ENCODE data around the gene TWNK.

TWNK gene

GRCh38 chr10:101031128-101031795, 43.9 kb downstream of the TWNK start, which contains the start of the genes PDZD7 and SFXN3 (continued):
- TF ChIP-seq, protein P1, sequence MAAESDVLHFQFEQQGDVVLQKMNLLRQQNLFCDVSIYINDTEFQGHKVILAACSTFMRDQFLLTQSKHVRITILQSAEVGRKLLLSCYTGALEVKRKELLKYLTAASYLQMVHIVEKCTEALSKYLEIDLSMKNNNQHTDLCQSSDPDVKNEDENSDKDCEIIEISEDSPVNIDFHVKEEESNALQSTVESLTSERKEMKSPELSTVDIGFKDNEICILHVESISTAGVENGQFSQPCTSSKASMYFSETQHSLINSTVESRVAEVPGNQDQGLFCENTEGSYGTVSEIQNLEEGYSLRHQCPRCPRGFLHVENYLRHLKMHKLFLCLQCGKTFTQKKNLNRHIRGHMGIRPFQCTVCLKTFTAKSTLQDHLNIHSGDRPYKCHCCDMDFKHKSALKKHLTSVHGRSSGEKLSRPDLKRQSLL (tag by site-specific recombination; IDR thresholded peaks at IDR 0.05): no peak
- TF ChIP-seq SP3 (tag by site-specific recombination; IDR thresholded peaks at IDR 0.05) (peak; percentile 83), ZNF510 (tag by site-specific recombination; IDR thresholded peaks at IDR 0.05; ENCODE audit: insufficient replicate concordance) (no peak), BCL11A (tag by site-specific recombination; IDR thresholded peaks at IDR 0.05; ENCODE audit: low read depth) (no peak), ZSCAN23 (tag by site-specific recombination; IDR thresholded peaks at IDR 0.05) (no peak), ZNF16 (tag by site-specific recombination; IDR thresholded peaks at IDR 0.05; ENCODE audit: low read depth) (no peak), ZFP69B (tag by site-specific recombination; IDR thresholded peaks at IDR 0.05) (no peak), HIC1 (tag by site-specific recombination; IDR thresholded peaks at IDR 0.05) (peak; percentile 66; the same call in 1 of the 2 replicates), ZNF146 (tag by site-specific recombination; IDR thresholded peaks at IDR 0.05) (no peak), ZNF701 (tag by site-specific recombination; IDR thresholded peaks at IDR 0.05) (no peak), ZNF677 (tag by site-specific recombination; IDR thresholded peaks at IDR 0.05) (no peak; the same call in 1 of the 2 replicates), ZBTB48 (tag by site-specific recombination; IDR thresholded peaks at IDR 0.05) (peak; percentile 77), MYNN (tag by site-specific recombination; IDR thresholded peaks at IDR 0.05; ENCODE audit: borderline replicate concordance) (no peak)
- TF ChIP-seq, protein P2, sequence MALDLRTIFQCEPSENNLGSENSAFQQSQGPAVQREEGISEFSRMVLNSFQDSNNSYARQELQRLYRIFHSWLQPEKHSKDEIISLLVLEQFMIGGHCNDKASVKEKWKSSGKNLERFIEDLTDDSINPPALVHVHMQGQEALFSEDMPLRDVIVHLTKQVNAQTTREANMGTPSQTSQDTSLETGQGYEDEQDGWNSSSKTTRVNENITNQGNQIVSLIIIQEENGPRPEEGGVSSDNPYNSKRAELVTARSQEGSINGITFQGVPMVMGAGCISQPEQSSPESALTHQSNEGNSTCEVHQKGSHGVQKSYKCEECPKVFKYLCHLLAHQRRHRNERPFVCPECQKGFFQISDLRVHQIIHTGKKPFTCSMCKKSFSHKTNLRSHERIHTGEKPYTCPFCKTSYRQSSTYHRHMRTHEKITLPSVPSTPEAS (tag by site-specific recombination; IDR thresholded peaks at IDR 0.05): no peak

GRCh38 chr10:101031796-101032636, 44.7 kb downstream of the TWNK start:
- Histone ChIP-seq H3K9me3 (ENCODE audit: control insufficient read depth, insufficient read depth, low read depth, low read length) (no peaks in the 10 kb centered on the region), H3K4me1 (ENCODE audit: control insufficient read depth, insufficient read depth, low read length) (peaks cover 18% of the 10 kb centered on the region), H3K4me3 (ENCODE audit: low read depth, low read length) (peak overlapping the region; percentile 45), H3K36me3 (ENCODE audit: control insufficient read depth in 2 of 2, insufficient read depth in 1 of 2, low read length in 2 of 2) (peaks cover 0 to 11% of the 10 kb centered on the region in 2 experiments; a peak in 1 of 3 replicates), H3K27ac (ENCODE audit: extremely low read depth, low read depth, low read length) (peak overlapping the region; percentile 64; the same call in 1 of the 2 replicates)
- ChIA-PET POLR2A (interaction anchor here (1.3 to 2.6 kb wide), 6 partner anchors 8 to 120 kb away, joined by 3 to 29 read pairs (median 9); partner anchors contain the start of genes KAZALD1 and SLF2), CTCF (interaction anchor here (1.0 to 6.9 kb wide), 9 partner anchors 9 to 113 kb away, joined by 3 to 129 read pairs (median 6); no protein-coding TSS in a partner anchor)
- TF ChIP-seq ZNF302 (tag by site-specific recombination; IDR thresholded peaks at IDR 0.05; ENCODE audit: low read depth) (no peak), GLI4 (tag by site-specific recombination; IDR thresholded peaks at IDR 0.05) (no peak), ZFP41 (tag by site-specific recombination; IDR thresholded peaks at IDR 0.05; ENCODE audit: borderline replicate concordance) (no peak), GFI1B (tag by site-specific recombination; IDR thresholded peaks at IDR 0.05) (no peak), ZNF654 (tag by site-specific recombination; IDR thresholded peaks at IDR 0.05; ENCODE audit: low read depth) (no peak), ZNF701 (tag by site-specific recombination; IDR thresholded peaks at IDR 0.05) (no peak), ZNF558 (tag by site-specific recombination; IDR thresholded peaks at IDR 0.05) (no peak), ZNF548 (tag by site-specific recombination; IDR thresholded peaks at IDR 0.05) (no peak), ZNF133 (tag by site-specific recombination; IDR thresholded peaks at IDR 0.05) (no peak), ZNF423 (tag by site-specific recombination; IDR thresholded peaks at IDR 0.05) (no peak), ZNF169 (tag by site-specific recombination; IDR thresholded peaks at IDR 0.05) (no peak), SCRT2 (tag by site-specific recombination; IDR thresholded peaks at IDR 0.05) (no peak)
- TF ChIP-seq, protein P2 (tag by site-specific recombination; IDR thresholded peaks at IDR 0.05): no peak
- TF ChIP-seq, protein P3, sequence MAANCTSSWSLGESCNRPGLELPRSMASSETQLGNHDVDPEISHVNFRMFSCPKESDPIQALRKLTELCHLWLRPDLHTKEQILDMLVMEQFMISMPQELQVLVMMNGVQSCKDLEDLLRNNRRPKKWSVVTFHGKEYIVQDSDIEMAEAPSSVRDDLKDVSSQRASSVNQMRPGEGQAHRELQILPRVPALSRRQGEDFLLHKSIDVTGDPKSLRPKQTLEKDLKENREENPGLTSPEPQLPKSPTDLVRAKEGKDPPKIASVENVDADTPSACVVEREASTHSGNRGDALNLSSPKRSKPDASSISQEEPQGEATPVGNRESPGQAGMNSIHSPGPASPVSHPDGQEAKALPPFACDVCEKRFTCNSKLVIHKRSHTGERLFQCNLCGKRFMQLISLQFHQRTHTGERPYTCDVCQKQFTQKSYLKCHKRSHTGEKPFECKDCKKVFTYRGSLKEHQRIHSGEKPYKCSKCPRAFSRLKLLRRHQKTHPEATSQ (tag by site-specific recombination; IDR thresholded peaks at IDR 0.05): no peak
- TF ChIP-seq, protein P4, sequence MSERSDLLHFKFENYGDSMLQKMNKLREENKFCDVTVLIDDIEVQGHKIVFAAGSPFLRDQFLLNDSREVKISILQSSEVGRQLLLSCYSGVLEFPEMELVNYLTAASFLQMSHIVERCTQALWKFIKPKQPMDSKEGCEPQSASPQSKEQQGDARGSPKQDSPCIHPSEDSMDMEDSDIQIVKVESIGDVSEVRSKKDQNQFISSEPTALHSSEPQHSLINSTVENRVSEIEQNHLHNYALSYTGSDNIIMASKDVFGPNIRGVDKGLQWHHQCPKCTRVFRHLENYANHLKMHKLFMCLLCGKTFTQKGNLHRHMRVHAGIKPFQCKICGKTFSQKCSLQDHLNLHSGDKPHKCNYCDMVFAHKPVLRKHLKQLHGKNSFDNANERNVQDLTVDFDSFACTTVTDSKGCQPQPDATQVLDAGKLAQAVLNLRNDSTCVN (tag by site-specific recombination; optimal IDR thresholded peaks at IDR 0.05): peak; percentile 24
